Nephron progenitor cell (in vitro differentiated cells): ENCODE data around the gene MRPL4.
A peak's percentile ranks its signal among the peaks of the same experiment; 100 is the strongest.

Experiments used
- DNase-seq: peaks from one replicate; pipeline ENCODE4 v3.0.0; 2021
- H3K27ac Mint-ChIP-seq: 2 replicates; pipeline ENCODE4 v1.8.0; 2021; ENCODE audit warnings: mild to moderate bottlenecking, moderate library complexity, mixed read lengths
- H3K27me3 Mint-ChIP-seq: 2 replicates; pipeline ENCODE4 v1.8.0; 2021; ENCODE audit warnings: mild to moderate bottlenecking, low read depth, mixed read lengths; ENCODE audit not compliant: poor library complexity
- H3K36me3 Mint-ChIP-seq: 2 replicates; pipeline ENCODE4 v1.8.0; 2021; ENCODE audit warnings: low read depth, mixed read lengths
- H3K4me1 Mint-ChIP-seq: 2 replicates; pipeline ENCODE4 v1.8.0; 2021; ENCODE audit warnings: mixed read lengths
- H3K4me3 Mint-ChIP-seq: 2 replicates; pipeline ENCODE4 v1.8.0; 2021; ENCODE audit warnings: mild to moderate bottlenecking, moderate library complexity, mixed read lengths
- H3K9me3 Mint-ChIP-seq: 2 replicates; pipeline ENCODE4 v1.8.0; 2021; ENCODE audit warnings: mild to moderate bottlenecking, moderate library complexity, mixed read lengths
- CTCF ChIP-seq: fragments of 200-600 bp; sonication (generic); IDR thresholded peaks from 2 replicates; pipeline ENCODE4 v1.5.0; 2021; ENCODE audit warnings: antibody characterized with exemption

MRPL4 gene

GRCh38 chr19:10220695-10221094 lies 31.3 kb upstream of the MRPL4 start:
- H3K27me3 Mint-ChIP-seq = peaks cover 4% of the 10 kb centered on the region
- peaks cover 24% of the 10 kb centered on the region for H3K4me1 Mint-ChIP-seq
- H3K27ac Mint-ChIP-seq = peak overlapping the region; percentile 81
- H3K4me3 Mint-ChIP-seq = no peak overlapping the region
- DNase-seq = no peak
- no peak for TF ChIP-seq CTCF
- peaks cover 15% of the 10 kb centered on the region for H3K36me3 Mint-ChIP-seq
- H3K9me3 Mint-ChIP-seq = no peaks in the 10 kb centered on the region

- no peak for DNase-seq
- H3K27ac Mint-ChIP-seq = peak overlapping the region; percentile 89
- no peak overlapping the region for H3K4me3 Mint-ChIP-seq
- TF ChIP-seq CTCF = no peak
- no peaks in the 10 kb centered on the region for H3K9me3 Mint-ChIP-seq
- peaks cover 12% of the 10 kb centered on the region for H3K36me3 Mint-ChIP-seq
- H3K27me3 Mint-ChIP-seq = no peaks in the 10 kb centered on the region
- peaks cover 37% of the 10 kb centered on the region for H3K4me1 Mint-ChIP-seq
Observed at GRCh38 chr19:10222201-10222890, 29.7 kb upstream of the MRPL4 start.

GRCh38 chr19:10223488-10224213 lies 28.4 kb upstream of the MRPL4 start:
- Mint-ChIP-seq H3K9me3 (no peaks in the 10 kb centered on the region), H3K27me3 (no peaks in the 10 kb centered on the region), H3K4me1 (peaks cover 44% of the 10 kb centered on the region), H3K4me3 (no peak overlapping the region), H3K27ac (peak overlapping the region; percentile 96), H3K36me3 (peaks cover 12% of the 10 kb centered on the region)
- no peak for TF ChIP-seq CTCF
- DNase-seq = no peak

GRCh38 chr19:10224337-10224736 lies 27.7 kb upstream of the MRPL4 start:
- DNase-seq = no peak
- Mint-ChIP-seq H3K9me3 (no peaks in the 10 kb centered on the region), H3K4me1 (peaks cover 45% of the 10 kb centered on the region), H3K27me3 (no peaks in the 10 kb centered on the region), H3K36me3 (peaks cover 12% of the 10 kb centered on the region), H3K4me3 (no peak overlapping the region), H3K27ac (peak overlapping the region; percentile 96)
- no peak for TF ChIP-seq CTCF

GRCh38 chr19:10226021-10226375 lies 26.0 kb upstream of the MRPL4 start:
- no peak overlapping the region for H3K4me3 Mint-ChIP-seq

More at GRCh38 chr19:10226021-10226375, 26.0 kb upstream of the MRPL4 start:
- no peaks in the 10 kb centered on the region for H3K9me3 Mint-ChIP-seq
- H3K27me3 Mint-ChIP-seq = no peaks in the 10 kb centered on the region
- H3K27ac Mint-ChIP-seq = peak overlapping the region; percentile 74
- H3K36me3 Mint-ChIP-seq = peaks cover 12% of the 10 kb centered on the region
- no peak for TF ChIP-seq CTCF
- DNase-seq = no peak
- H3K4me1 Mint-ChIP-seq = peaks cover 37% of the 10 kb centered on the region
